ENCODE results near the gene SEMA3C. TPM values are rescaled to one million over a fixed set of nuclear protein-coding genes. Genes with fewer than 3 reads are reported as not detected.

SEMA3C gene
- total RNA-seq, 1 experiment from 2014 or later = 13.3 TPM

DNA sequence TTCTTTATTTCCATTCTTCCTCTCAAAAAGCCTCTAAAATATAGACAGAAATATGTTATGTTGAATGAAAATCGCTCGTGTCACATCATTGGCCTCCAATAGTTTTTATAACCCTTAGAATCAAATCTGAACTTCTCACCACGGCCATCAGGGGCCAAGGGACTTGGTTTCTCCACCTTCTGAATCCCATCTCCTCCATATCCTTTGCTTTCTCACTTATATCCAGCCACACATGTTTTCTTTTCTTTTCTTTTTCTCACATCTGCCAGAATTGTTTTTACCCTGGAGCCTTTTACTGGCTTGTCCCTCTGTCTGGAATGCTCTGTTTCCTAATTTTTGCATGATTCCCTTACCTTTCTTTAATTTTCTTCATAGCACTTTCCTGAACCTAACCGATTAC is 184.8 kb downstream of the SEMA3C start:
- CTCF ChIA-PET = no interaction called here
- no peak overlapping the region for H3K4me3 ChIP-seq (ENCODE audit: low read depth, low read length, poor library complexity, severe bottlenecking)
- BruUV-seq (replicated peaks) = no TSS peak
- no peaks in the 10 kb centered on the region for H3K9me3 ChIP-seq (ENCODE audit: low read depth, low read length, poor library complexity, severe bottlenecking)
- intact Hi-C loops (cut with micrococcal nuclease; ENCODE audit: unreplicated experiment) = no loop called here
- POLR2A ChIA-PET (ENCODE audit: low non-redundant PET) = no interaction called here
- no peaks in the 10 kb centered on the region for H3K27me3 ChIP-seq (replicated peaks; ENCODE audit: insufficient read depth, low read depth, low read length, poor library complexity)
- no peak overlapping the region for H3K27ac ChIP-seq (ENCODE audit: low read depth, low read length, poor library complexity, severe bottlenecking)
- no peaks in the 10 kb centered on the region for H3K36me3 ChIP-seq (ENCODE audit: insufficient read depth, low read length, poor library complexity, severe bottlenecking)
- DNase-seq (ENCODE audit: low spot score) = no peak
- no peaks in the 10 kb centered on the region for H3K4me1 ChIP-seq (ENCODE audit: insufficient read depth, low read length, poor library complexity, severe bottlenecking)
- TF ChIP-seq EZH2 (IDR thresholded peaks at IDR 0.05; ENCODE audit: borderline replicate concordance, low read depth, low read length, poor library complexity, severe bottlenecking) = no peak
- TF ChIP-seq, protein P1, sequence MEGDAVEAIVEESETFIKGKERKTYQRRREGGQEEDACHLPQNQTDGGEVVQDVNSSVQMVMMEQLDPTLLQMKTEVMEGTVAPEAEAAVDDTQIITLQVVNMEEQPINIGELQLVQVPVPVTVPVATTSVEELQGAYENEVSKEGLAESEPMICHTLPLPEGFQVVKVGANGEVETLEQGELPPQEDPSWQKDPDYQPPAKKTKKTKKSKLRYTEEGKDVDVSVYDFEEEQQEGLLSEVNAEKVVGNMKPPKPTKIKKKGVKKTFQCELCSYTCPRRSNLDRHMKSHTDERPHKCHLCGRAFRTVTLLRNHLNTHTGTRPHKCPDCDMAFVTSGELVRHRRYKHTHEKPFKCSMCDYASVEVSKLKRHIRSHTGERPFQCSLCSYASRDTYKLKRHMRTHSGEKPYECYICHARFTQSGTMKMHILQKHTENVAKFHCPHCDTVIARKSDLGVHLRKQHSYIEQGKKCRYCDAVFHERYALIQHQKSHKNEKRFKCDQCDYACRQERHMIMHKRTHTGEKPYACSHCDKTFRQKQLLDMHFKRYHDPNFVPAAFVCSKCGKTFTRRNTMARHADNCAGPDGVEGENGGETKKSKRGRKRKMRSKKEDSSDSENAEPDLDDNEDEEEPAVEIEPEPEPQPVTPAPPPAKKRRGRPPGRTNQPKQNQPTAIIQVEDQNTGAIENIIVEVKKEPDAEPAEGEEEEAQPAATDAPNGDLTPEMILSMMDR (conservative IDR thresholded peaks at IDR 0.05; ENCODE audit: low read depth, low read length) = no peak

DNA sequence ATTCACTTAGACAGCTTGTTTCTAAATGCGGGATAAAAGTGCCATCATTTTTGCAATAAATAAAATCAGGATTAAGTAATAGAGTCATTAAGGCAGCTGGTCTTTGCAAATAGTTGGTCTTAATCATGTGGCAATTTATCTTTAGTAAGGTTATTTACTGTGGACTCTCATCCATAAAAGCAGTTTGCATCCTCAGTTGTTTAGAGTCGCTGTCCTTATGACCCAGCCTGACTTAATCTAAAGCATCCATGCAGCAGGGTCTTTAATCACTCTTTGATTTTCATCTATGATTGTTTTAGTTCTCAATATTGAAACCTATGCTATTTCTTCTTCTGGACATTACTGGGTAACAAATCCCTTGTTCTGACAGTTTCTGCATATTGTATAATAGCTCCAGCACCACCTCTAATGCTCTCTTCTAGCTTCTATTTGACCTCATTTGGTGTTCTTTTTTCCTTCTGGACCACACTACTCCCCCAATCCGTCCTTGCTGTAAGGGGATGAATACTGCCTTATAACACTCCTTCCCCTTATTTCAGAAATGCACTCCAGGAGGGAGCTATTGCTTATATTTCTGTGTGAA is 185.4 kb downstream of the SEMA3C start:
- no peak overlapping the region for H3K27ac ChIP-seq (ENCODE audit: low read depth, low read length, poor library complexity, severe bottlenecking)
- POLR2A ChIA-PET (ENCODE audit: low non-redundant PET) = no interaction called here
- H3K4me3 ChIP-seq (ENCODE audit: low read depth, low read length, poor library complexity, severe bottlenecking) = no peak overlapping the region
- no peaks in the 10 kb centered on the region for H3K9me3 ChIP-seq (ENCODE audit: low read depth, low read length, poor library complexity, severe bottlenecking)
- no peaks in the 10 kb centered on the region for H3K4me1 ChIP-seq (ENCODE audit: insufficient read depth, low read length, poor library complexity, severe bottlenecking)
- no peaks in the 10 kb centered on the region for H3K27me3 ChIP-seq (replicated peaks; ENCODE audit: insufficient read depth, low read depth, low read length, poor library complexity)
- intact Hi-C loops (cut with micrococcal nuclease; ENCODE audit: unreplicated experiment) = no loop called here
- TF ChIP-seq, protein P1 (conservative IDR thresholded peaks at IDR 0.05; ENCODE audit: low read depth, low read length) = no peak
- no peak for TF ChIP-seq EZH2 (IDR thresholded peaks at IDR 0.05; ENCODE audit: borderline replicate concordance, low read depth, low read length, poor library complexity, severe bottlenecking)
- CTCF ChIA-PET = no interaction called here
- H3K36me3 ChIP-seq (ENCODE audit: insufficient read depth, low read length, poor library complexity, severe bottlenecking) = no peaks in the 10 kb centered on the region
- no peak for DNase-seq (ENCODE audit: low spot score)
- BruUV-seq (replicated peaks) = no TSS peak

DNA sequence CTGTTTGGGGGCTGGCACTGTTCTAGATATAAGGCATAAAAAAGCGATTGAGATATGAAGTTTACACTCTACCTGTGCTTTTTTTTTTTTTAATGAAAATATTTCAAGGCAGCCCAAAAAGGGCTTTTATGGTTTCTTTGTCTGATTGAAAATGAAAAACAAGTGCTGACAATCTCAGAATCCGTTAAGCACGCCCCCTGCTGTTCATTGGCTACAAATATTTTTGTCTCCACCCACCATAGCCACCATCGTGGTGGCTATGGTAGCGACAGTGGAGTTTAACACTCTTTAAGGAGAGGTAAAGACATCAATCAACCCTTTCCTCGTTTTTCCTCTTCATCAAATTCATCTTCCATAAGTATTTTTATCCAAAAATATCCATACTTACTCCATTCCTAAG is 186.2 kb downstream of the SEMA3C start:
- no peak overlapping the region for H3K27ac ChIP-seq (ENCODE audit: low read depth, low read length, poor library complexity, severe bottlenecking)
- ChIA-PET CTCF (no interaction called here), POLR2A (ENCODE audit: low non-redundant PET) (no interaction called here)
- H3K36me3 ChIP-seq (ENCODE audit: insufficient read depth, low read length, poor library complexity, severe bottlenecking) = no peaks in the 10 kb centered on the region
- no peaks in the 10 kb centered on the region for H3K4me1 ChIP-seq (ENCODE audit: insufficient read depth, low read length, poor library complexity, severe bottlenecking)
- peak; percentile 58 for DNase-seq (ENCODE audit: low spot score)
- TF ChIP-seq, protein P1 (conservative IDR thresholded peaks at IDR 0.05; ENCODE audit: low read depth, low read length) = peak; percentile 56
- no peak for TF ChIP-seq EZH2 (IDR thresholded peaks at IDR 0.05; ENCODE audit: borderline replicate concordance, low read depth, low read length, poor library complexity, severe bottlenecking)
- H3K27me3 ChIP-seq (replicated peaks; ENCODE audit: insufficient read depth, low read depth, low read length, poor library complexity) = no peaks in the 10 kb centered on the region
- H3K9me3 ChIP-seq (ENCODE audit: low read depth, low read length, poor library complexity, severe bottlenecking) = no peaks in the 10 kb centered on the region
- H3K4me3 ChIP-seq (ENCODE audit: low read depth, low read length, poor library complexity, severe bottlenecking) = no peak overlapping the region
- intact Hi-C loops (cut with micrococcal nuclease; ENCODE audit: unreplicated experiment) = no loop called here
- no TSS peak for BruUV-seq (replicated peaks)

All from A673 (cell line).